Measurements from ENCODE around the gene EXOC4. TPM values are rescaled to one million over a fixed set of nuclear protein-coding genes. Genes with fewer than 3 reads are reported as not detected.

EXOC4 gene
- total RNA-seq, 1 experiment from 2014 or later, result 66.2 TPM

DNA sequence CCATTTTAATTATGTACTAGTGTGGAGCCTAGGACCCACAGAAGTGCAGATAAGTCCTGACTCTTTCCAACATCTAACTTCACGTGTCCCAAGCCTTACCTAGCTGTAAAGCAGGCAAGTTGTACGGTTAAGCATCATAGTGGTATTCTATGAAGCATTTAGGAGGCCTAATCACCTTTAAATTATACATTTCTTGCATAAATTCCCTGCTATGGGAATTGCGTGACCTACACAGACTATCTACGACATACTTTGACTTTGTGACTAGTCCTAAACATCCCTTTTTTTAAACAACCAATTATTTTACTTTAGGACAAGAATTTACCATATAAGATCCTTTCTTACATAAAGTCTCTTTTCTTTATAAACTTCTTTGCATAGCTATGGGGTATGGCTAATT lies 836.6 kb downstream of the EXOC4 start:
- Histone ChIP-seq H3K27me3 (replicated peaks; ENCODE audit: control insufficient read depth, insufficient read depth, low read length) (no peaks in the 10 kb centered on the region), H3K4me3 (ENCODE audit: low read depth, low read length) (no peak overlapping the region), H3K4me1 (no peaks in the 10 kb centered on the region), H3K9me3 (peaks cover 47% of the 10 kb centered on the region), H3K36me3 (ENCODE audit: control insufficient read depth, insufficient read depth, low read length) (no peaks in the 10 kb centered on the region)
- ChIA-PET POLR2A (no interaction called here), CTCF (no interaction called here)
- no peaks in the 10 kb centered on the region for H3K4me1 Mint-ChIP-seq (ENCODE audit: low read depth, unreplicated experiment)
- peaks cover 60% of the 10 kb centered on the region for H3K9me3 Mint-ChIP-seq (ENCODE audit: unreplicated experiment)
- TF ChIP-seq, protein P1, sequence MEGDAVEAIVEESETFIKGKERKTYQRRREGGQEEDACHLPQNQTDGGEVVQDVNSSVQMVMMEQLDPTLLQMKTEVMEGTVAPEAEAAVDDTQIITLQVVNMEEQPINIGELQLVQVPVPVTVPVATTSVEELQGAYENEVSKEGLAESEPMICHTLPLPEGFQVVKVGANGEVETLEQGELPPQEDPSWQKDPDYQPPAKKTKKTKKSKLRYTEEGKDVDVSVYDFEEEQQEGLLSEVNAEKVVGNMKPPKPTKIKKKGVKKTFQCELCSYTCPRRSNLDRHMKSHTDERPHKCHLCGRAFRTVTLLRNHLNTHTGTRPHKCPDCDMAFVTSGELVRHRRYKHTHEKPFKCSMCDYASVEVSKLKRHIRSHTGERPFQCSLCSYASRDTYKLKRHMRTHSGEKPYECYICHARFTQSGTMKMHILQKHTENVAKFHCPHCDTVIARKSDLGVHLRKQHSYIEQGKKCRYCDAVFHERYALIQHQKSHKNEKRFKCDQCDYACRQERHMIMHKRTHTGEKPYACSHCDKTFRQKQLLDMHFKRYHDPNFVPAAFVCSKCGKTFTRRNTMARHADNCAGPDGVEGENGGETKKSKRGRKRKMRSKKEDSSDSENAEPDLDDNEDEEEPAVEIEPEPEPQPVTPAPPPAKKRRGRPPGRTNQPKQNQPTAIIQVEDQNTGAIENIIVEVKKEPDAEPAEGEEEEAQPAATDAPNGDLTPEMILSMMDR (IDR thresholded peaks at IDR 0.05; ENCODE audit: insufficient read depth in 1 of 2, low read depth in 1 of 2, low read length in 1 of 2, severe bottlenecking in 1 of 2, unreplicated experiment in 1 of 2), result no peak
- BruUV-seq (replicated peaks), result no TSS peak
- H3K27ac Mint-ChIP-seq (ENCODE audit: unreplicated experiment), result no peak overlapping the region
- H3K36me3 Mint-ChIP-seq (ENCODE audit: insufficient read depth, unreplicated experiment), result no peaks in the 10 kb centered on the region
- H3K4me3 Mint-ChIP-seq (ENCODE audit: unreplicated experiment), result no peak overlapping the region
- no peak for DNase-seq
- no peaks in the 10 kb centered on the region for H3K27me3 Mint-ChIP-seq (ENCODE audit: insufficient read depth, unreplicated experiment)
- intact Hi-C loops (cut with micrococcal nuclease; ENCODE audit: unreplicated experiment), result no loop called here

DNA sequence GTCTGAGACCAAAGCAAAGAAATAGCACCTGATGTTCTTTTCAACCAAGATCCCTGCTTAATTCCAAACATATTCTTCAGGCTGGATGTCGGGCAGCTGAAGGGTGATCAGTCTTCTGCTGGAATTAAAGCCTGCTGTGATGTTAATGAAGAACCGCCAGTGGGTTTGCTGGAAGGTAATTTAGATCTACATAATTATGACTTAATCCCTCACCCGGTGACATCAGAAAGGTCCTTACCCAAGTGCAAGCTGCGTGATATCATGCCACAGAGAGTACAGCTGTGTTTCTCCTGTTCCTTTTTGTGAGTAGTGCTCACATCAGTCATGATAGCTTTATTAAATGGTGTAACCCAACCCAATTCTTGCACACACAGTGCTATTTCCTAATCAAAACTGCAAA lies 845.2 kb downstream of the EXOC4 start:
- intact Hi-C loops (cut with micrococcal nuclease; ENCODE audit: unreplicated experiment), result loop anchor here (2.0 kb wide), 1 partner anchor 17 kb away; no protein-coding TSS in a partner anchor
- peaks cover 8% of the 10 kb centered on the region; the same call in 1 of the 2 replicates for H3K9me3 ChIP-seq
- DNase-seq, result no peak
- no peaks in the 10 kb centered on the region for H3K27me3 ChIP-seq (replicated peaks; ENCODE audit: control insufficient read depth, insufficient read depth, low read length)
- no TSS peak for BruUV-seq (replicated peaks)
- H3K4me1 ChIP-seq, result no peaks in the 10 kb centered on the region
- no peaks in the 10 kb centered on the region for H3K36me3 ChIP-seq (ENCODE audit: control insufficient read depth, insufficient read depth, low read length)
- Mint-ChIP-seq H3K4me3 (ENCODE audit: unreplicated experiment) (no peak overlapping the region), H3K4me1 (ENCODE audit: low read depth, unreplicated experiment) (no peaks in the 10 kb centered on the region), H3K9me3 (ENCODE audit: unreplicated experiment) (peaks cover 14% of the 10 kb centered on the region), H3K36me3 (ENCODE audit: insufficient read depth, unreplicated experiment) (no peaks in the 10 kb centered on the region), H3K27me3 (ENCODE audit: insufficient read depth, unreplicated experiment) (no peaks in the 10 kb centered on the region), H3K27ac (ENCODE audit: unreplicated experiment) (no peak overlapping the region)
- no peak overlapping the region for H3K4me3 ChIP-seq (ENCODE audit: low read depth, low read length)
- ChIA-PET POLR2A (no interaction called here), CTCF (no interaction called here)
- TF ChIP-seq, protein P1 (IDR thresholded peaks at IDR 0.05; ENCODE audit: insufficient read depth in 1 of 2, low read depth in 1 of 2, low read length in 1 of 2, severe bottlenecking in 1 of 2, unreplicated experiment in 1 of 2), result no peak

DNA sequence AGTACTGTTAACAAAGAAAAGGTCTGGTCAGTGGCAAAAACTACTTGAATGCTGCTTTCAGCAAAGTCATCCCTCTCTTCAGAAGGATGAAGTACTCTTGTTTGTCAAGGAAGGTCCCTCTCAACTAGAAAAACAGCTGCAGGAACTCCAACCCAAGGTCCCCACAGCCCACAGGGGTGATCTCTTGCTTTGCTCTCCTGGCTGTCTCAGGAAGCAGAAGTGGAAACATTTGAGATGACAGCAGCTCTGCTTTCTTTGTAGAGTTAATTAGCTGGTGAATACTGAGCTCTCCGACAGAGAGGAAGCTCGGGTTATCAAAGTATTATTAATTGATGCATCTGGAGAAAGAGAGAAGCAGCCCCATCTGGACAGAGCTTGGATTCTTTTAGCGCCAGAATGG lies 848.8 kb downstream of the EXOC4 start:
- POLR2A ChIA-PET, result no interaction called here
- Histone ChIP-seq H3K4me3 (ENCODE audit: low read depth, low read length) (no peak overlapping the region), H3K27me3 (replicated peaks; ENCODE audit: control insufficient read depth, insufficient read depth, low read length) (no peaks in the 10 kb centered on the region), H3K9me3 (no peaks in the 10 kb centered on the region), H3K4me1 (no peaks in the 10 kb centered on the region), H3K36me3 (ENCODE audit: control insufficient read depth, insufficient read depth, low read length) (no peaks in the 10 kb centered on the region)
- TF ChIP-seq, protein P1 (IDR thresholded peaks at IDR 0.05; ENCODE audit: insufficient read depth in 1 of 2, low read depth in 1 of 2, low read length in 1 of 2, severe bottlenecking in 1 of 2, unreplicated experiment in 1 of 2), result no peak
- Mint-ChIP-seq H3K9me3 (ENCODE audit: unreplicated experiment) (no peaks in the 10 kb centered on the region), H3K4me1 (ENCODE audit: low read depth, unreplicated experiment) (no peaks in the 10 kb centered on the region), H3K36me3 (ENCODE audit: insufficient read depth, unreplicated experiment) (no peaks in the 10 kb centered on the region), H3K27ac (ENCODE audit: unreplicated experiment) (no peak overlapping the region), H3K4me3 (ENCODE audit: unreplicated experiment) (no peak overlapping the region), H3K27me3 (ENCODE audit: insufficient read depth, unreplicated experiment) (no peaks in the 10 kb centered on the region)
- BruUV-seq (replicated peaks), result no TSS peak
- no peak for DNase-seq
- intact Hi-C loops (cut with micrococcal nuclease; ENCODE audit: unreplicated experiment), result no loop called here
- CTCF ChIA-PET, result no interaction called here
